Measurements from ENCODE around the gene GATAD2A. TPM values are rescaled to one million over a fixed set of nuclear protein-coding genes. Genes with fewer than 3 reads are reported as not detected.
A peak's percentile ranks its signal among the peaks of the same experiment; 100 is the strongest.
"Not testable (repeated sequence)": the region's sequence is repeated elsewhere in the genome, so short reads cannot be mapped to it uniquely, and the experiment has no call there.

GATAD2A gene
- total RNA-seq, 4 donors from 2014 or later, result 45.6 to 102 (median 65.7) TPM

- intact Hi-C loops (cut with DNase I; ENCODE audit: low total_unique reads) (no loop called here), in situ Hi-C loops (cut with MboI; ENCODE audit: low pct_ligation_motif_present in 1 of 4, low pct_unique_long_range_greater_than_20kb in 1 of 4, low sequenced_read_pairs in 3 of 4) (no loop called here)
- H3K9me3 ChIP-seq, result peaks cover 11 to 14% of the 10 kb centered on the region in 2 donors
- no peak overlapping the region for H3K27ac ChIP-seq
- no peak for DNase-seq
- H3K4me1 ChIP-seq, result peaks cover 10 to 30% (median 19%) of the 10 kb centered on the region in 4 donors
- TF ChIP-seq CTCF (IDR thresholded peaks at IDR 0.05) (no peak), POLR2A (IDR thresholded peaks at IDR 0.05) (no peak), EP300 (IDR thresholded peaks at IDR 0.05; ENCODE audit: low read depth) (no peak), POLR2AphosphoS5 (IDR thresholded peaks at IDR 0.05) (no peak)
- H3K4me3 ChIP-seq, result no peak overlapping the region
- WGBS, 2 donors (ENCODE audit: low coverage in 1 of 2), result 94 to 96% methylated on average over 2 of the region's 2 CpGs
- H3K27me3 ChIP-seq, result no peaks in the 10 kb centered on the region
- H3K36me3 ChIP-seq, result peaks cover 0 to 30% (median 12%) of the 10 kb centered on the region in 4 donors
Measured at GRCh38 chr19:19468424-19469050, 63.1 kb downstream of the GATAD2A start.

GRCh38 chr19:19470579-19470978, 65.1 kb downstream of the GATAD2A start:
- Histone ChIP-seq H3K36me3 (peaks cover 0 to 27% (median 9%) of the 10 kb centered on the region in 4 donors), H3K4me3 (no peak overlapping the region), H3K4me1 (peaks cover 0 to 23% (median 11%) of the 10 kb centered on the region in 4 donors), H3K27me3 (no peaks in the 10 kb centered on the region), H3K27ac (peak overlapping the region; percentile 39 to 57 (median 48)), H3K9me3 (peaks cover 11 to 14% of the 10 kb centered on the region in 2 donors)
- in situ Hi-C loops (cut with MboI; ENCODE audit: low pct_ligation_motif_present in 1 of 4, low pct_unique_long_range_greater_than_20kb in 1 of 4, low sequenced_read_pairs in 3 of 4) (no loop called here), intact Hi-C loops (cut with DNase I; ENCODE audit: low total_unique reads) (no loop called here)
- no peak for TF ChIP-seq EP300 (IDR thresholded peaks at IDR 0.05; ENCODE audit: low read depth)
- TF ChIP-seq POLR2A (IDR thresholded peaks at IDR 0.05), result no peak
- TF ChIP-seq CTCF (IDR thresholded peaks at IDR 0.05), result no peak
- TF ChIP-seq POLR2AphosphoS5 (IDR thresholded peaks at IDR 0.05), result no peak
- 64 to 65% methylated on average over 2 to 3 of the region's 3 CpGs for WGBS, 2 donors (ENCODE audit: low coverage in 1 of 2)
- DNase-seq, result no peak

GRCh38 chr19:19471682-19472081, 66.2 kb downstream of the GATAD2A start:
- Histone ChIP-seq H3K27ac (no peak overlapping the region), H3K9me3 (peaks cover 11 to 14% of the 10 kb centered on the region in 2 donors), H3K4me3 (no peak overlapping the region), H3K36me3 (peaks cover 0 to 17% (median 5%) of the 10 kb centered on the region in 4 donors), H3K4me1 (peaks cover 0 to 30% (median 11%) of the 10 kb centered on the region in 4 donors), H3K27me3 (no peaks in the 10 kb centered on the region)
- in situ Hi-C loops (cut with MboI; ENCODE audit: low pct_ligation_motif_present in 1 of 4, low pct_unique_long_range_greater_than_20kb in 1 of 4, low sequenced_read_pairs in 3 of 4) (no loop called here), intact Hi-C loops (cut with DNase I; ENCODE audit: low total_unique reads) (no loop called here)
- no peak for DNase-seq
- 70 to 81% methylated on average over 3 to 6 of the region's 6 CpGs for WGBS, 2 donors (ENCODE audit: low coverage in 1 of 2)
- TF ChIP-seq EP300 (IDR thresholded peaks at IDR 0.05; ENCODE audit: low read depth), result no peak
- TF ChIP-seq POLR2A (IDR thresholded peaks at IDR 0.05), result no peak
- no peak for TF ChIP-seq CTCF (IDR thresholded peaks at IDR 0.05)
- no peak for TF ChIP-seq POLR2AphosphoS5 (IDR thresholded peaks at IDR 0.05)

GRCh38 chr19:19472106-19472505, 66.6 kb downstream of the GATAD2A start:
- H3K4me3 ChIP-seq; intact Hi-C loops (cut with DNase I; ENCODE audit: low total_unique reads); in situ Hi-C loops (cut with MboI; ENCODE audit: low pct_ligation_motif_present in 1 of 4, low pct_unique_long_range_greater_than_20kb in 1 of 4, low sequenced_read_pairs in 3 of 4); DNase-seq; H3K27ac ChIP-seq; H3K27me3 ChIP-seq: not testable (repeated sequence)
- peaks cover 0 to 30% (median 11%) of the 10 kb centered on the region in 4 donors for H3K4me1 ChIP-seq
- WGBS, 2 donors (ENCODE audit: low coverage in 1 of 2), result 59 to 64% methylated on average over 3 to 5 of the region's 5 CpGs
- peaks cover 0 to 13% (median 5%) of the 10 kb centered on the region in 4 donors for H3K36me3 ChIP-seq
- peaks cover 11 to 14% of the 10 kb centered on the region in 2 donors for H3K9me3 ChIP-seq

Measured in transverse colon (tissue), 4 donors.